Neural crest cell (in vitro differentiated cells): ENCODE data around the gene CCDC27. TPM values are rescaled to one million over a fixed set of nuclear protein-coding genes. Genes with fewer than 3 reads are reported as not detected.
"Not testable (repeated sequence)": the region's sequence is repeated elsewhere in the genome, so short reads cannot be mapped to it uniquely, and the experiment has no call there.

ENCODE experiments used
- DNase-seq: peaks from one replicate; pipeline ENCODE4 v3.0.0; 2021; ENCODE audit warnings: low read depth, mixed read lengths, low spot score
- H3K27ac Mint-ChIP-seq: one replicate; pipeline ENCODE4 v1.8.0; 2021; ENCODE audit warnings: mild to moderate bottlenecking, mixed read lengths; ENCODE audit not compliant: unreplicated experiment
- H3K27me3 Mint-ChIP-seq: 2 replicates; pipeline ENCODE4 v1.8.0; 2021; ENCODE audit warnings: low read depth, mild to moderate bottlenecking, mixed read lengths
- H3K36me3 Mint-ChIP-seq: 2 replicates; pipeline ENCODE4 v1.8.0; 2021; ENCODE audit warnings: low read depth, mild to moderate bottlenecking, mixed read lengths
- H3K4me1 Mint-ChIP-seq: 2 replicates; pipeline ENCODE4 v1.8.0; 2021; ENCODE audit warnings: mixed read lengths
- H3K4me3 Mint-ChIP-seq: one replicate; pipeline ENCODE4 v1.8.0; 2021; ENCODE audit warnings: mild to moderate bottlenecking, mixed read lengths
- H3K9me3 Mint-ChIP-seq: 2 replicates; pipeline ENCODE4 v1.8.0; 2021; ENCODE audit warnings: mixed read lengths
- CTCF ChIP-seq: fragments of 200-600 bp; sonication (generic); conservative IDR thresholded peaks from 2 replicates; pipeline ENCODE4 v1.5.0; 2021; ENCODE audit warnings: antibody characterized with exemption, mild to moderate bottlenecking
- total RNA-seq: library from RNA; stranded (reverse); gene quantifications from 2 replicates; pipeline ENCODE4 v1.2.1, GENCODE V29; 2021

CCDC27 gene
- total RNA-seq, 1 donor from 2014 or later: not detected

- H3K27ac Mint-ChIP-seq: no peak overlapping the region
- H3K36me3 Mint-ChIP-seq: no peaks in the 10 kb centered on the region
- no peaks in the 10 kb centered on the region for H3K9me3 Mint-ChIP-seq
- no peak overlapping the region for H3K4me3 Mint-ChIP-seq
- H3K4me1 Mint-ChIP-seq: peaks cover 20% of the 10 kb centered on the region
- DNase-seq: no peak
- no peak for TF ChIP-seq CTCF
- H3K27me3 Mint-ChIP-seq: no peaks in the 10 kb centered on the region
Observed at GRCh38 chr1:3790952-3791351, 38.7 kb downstream of the CCDC27 start.

GRCh38 chr1:3795453-3796214, 43.4 kb downstream of the CCDC27 start:
- Mint-ChIP-seq H3K4me1 (peaks cover 29% of the 10 kb centered on the region), H3K4me3 (peak overlapping the region; percentile 86), H3K36me3 (no peaks in the 10 kb centered on the region), H3K9me3 (no peaks in the 10 kb centered on the region), H3K27ac (peak overlapping the region; percentile 0), H3K27me3 (peaks cover 5% of the 10 kb centered on the region)
- DNase-seq: no peak
- no peak for TF ChIP-seq CTCF

- DNase-seq: peak; percentile 72
- peaks cover 32% of the 10 kb centered on the region for H3K4me1 Mint-ChIP-seq
- H3K4me3 Mint-ChIP-seq: peak within 1 kb of the TSS; percentile 96
- peaks cover 2% of the 10 kb centered on the region for H3K9me3 Mint-ChIP-seq
- H3K27ac Mint-ChIP-seq: peak within 1 kb of the TSS; percentile 95
- peaks cover 2% of the 10 kb centered on the region for H3K36me3 Mint-ChIP-seq
- H3K27me3 Mint-ChIP-seq: peaks cover 13% of the 10 kb centered on the region
- TF ChIP-seq CTCF: no peak
Observed at GRCh38 chr1:3796215-3797061, 44.2 kb downstream of the CCDC27 start, which contains the start of gene LRRC47. Gene LRRC47 (minus strand): TSS chr1:3796498. CDS start chr1:3796476, 22 bp downstream.

- H3K27ac Mint-ChIP-seq: no peak overlapping the region
- no peak for TF ChIP-seq CTCF
- H3K27me3 Mint-ChIP-seq: peaks cover 39% of the 10 kb centered on the region
- H3K9me3 Mint-ChIP-seq: peaks cover 2% of the 10 kb centered on the region
- no peak for DNase-seq
- H3K4me3 Mint-ChIP-seq: peak overlapping the region; percentile 81
- peaks cover 18% of the 10 kb centered on the region for H3K4me1 Mint-ChIP-seq
- peaks cover 2% of the 10 kb centered on the region for H3K36me3 Mint-ChIP-seq
Observed at GRCh38 chr1:3799976-3800685, 47.9 kb downstream of the CCDC27 start.

- Mint-ChIP-seq H3K4me1 (peaks cover 13% of the 10 kb centered on the region), H3K27me3 (peaks cover 41% of the 10 kb centered on the region)
- H3K4me3 Mint-ChIP-seq, H3K27ac Mint-ChIP-seq, DNase-seq, H3K9me3 Mint-ChIP-seq, H3K36me3 Mint-ChIP-seq: not testable (repeated sequence)
Observed at GRCh38 chr1:3800795-3801194, 48.5 kb downstream of the CCDC27 start.
